Trophoblast cell (in vitro differentiated cells and primary cell): ENCODE measurements around the gene PGBD5.

Experiments used
- DNase-seq, 2 donors: peaks; one replicate each; pipeline ENCODE4 v3.0.0-alpha.2; 2016
- H2AFZ ChIP-seq: 2 replicates; pipeline ENCODE4 v1.6.1; 2013; ENCODE audit warnings: low read length, moderate library complexity, mild to moderate bottlenecking; ENCODE audit not compliant: insufficient read depth, poor library complexity
- H2AK5ac ChIP-seq: 2 replicates; pipeline ENCODE4 v1.6.1; 2013; ENCODE audit warnings: mild to moderate bottlenecking, low read length
- H2BK120ac ChIP-seq: 2 replicates; pipeline ENCODE4 v1.6.1; 2013; ENCODE audit warnings: low read length, mild to moderate bottlenecking, moderate library complexity; ENCODE audit not compliant: insufficient read depth, poor library complexity
- H2BK12ac ChIP-seq: 2 replicates; pipeline ENCODE4 v1.6.1; 2013; ENCODE audit warnings: mild to moderate bottlenecking, low read length, moderate library complexity
- H2BK5ac ChIP-seq: 2 replicates; pipeline ENCODE4 v1.6.1; 2013; ENCODE audit warnings: low read length, low read depth, moderate library complexity, mild to moderate bottlenecking; ENCODE audit not compliant: poor library complexity
- H3K14ac ChIP-seq: 2 replicates; pipeline ENCODE4 v1.6.1; 2013; ENCODE audit warnings: mild to moderate bottlenecking, low read length
- H3K18ac ChIP-seq: 2 replicates; pipeline ENCODE4 v1.6.1; 2013; ENCODE audit warnings: mild to moderate bottlenecking, low read length
- H3K23ac ChIP-seq: 2 replicates; pipeline ENCODE4 v1.6.1; 2013; ENCODE audit warnings: low read length
- H3K27ac ChIP-seq: 2 replicates; pipeline ENCODE4 v1.5.1; 2013; ENCODE audit warnings: low read depth, mild to moderate bottlenecking, inconsistent platforms, low read length, moderate library complexity
- H3K27me3 ChIP-seq: 2 replicates; pipeline ENCODE4 v1.6.1; 2013; ENCODE audit warnings: inconsistent platforms, mild to moderate bottlenecking, low read length, moderate library complexity; ENCODE audit not compliant: insufficient read depth
- H3K36me3 ChIP-seq, 2 experiments: 1 replicate in 1 of 2; 2 replicates in 1 of 2; pipeline ENCODE4 v1.6.1; 2013; ENCODE audit warnings: low read length in 2 of 2, mild to moderate bottlenecking in 2 of 2, moderate library complexity in 1 of 2; ENCODE audit not compliant: insufficient read depth in 2 of 2, control insufficient read depth in 1 of 2
- H3K4ac ChIP-seq: 2 replicates; pipeline ENCODE4 v1.6.1; 2013; ENCODE audit warnings: low read depth, mild to moderate bottlenecking, low read length, moderate library complexity
- H3K4me1 ChIP-seq, 2 experiments: 1 replicate in 1 of 2; 2 replicates in 1 of 2; pipeline ENCODE4 v1.6.1; 2013; ENCODE audit warnings: low read length in 2 of 2, mild to moderate bottlenecking in 2 of 2, moderate library complexity in 1 of 2; ENCODE audit not compliant: insufficient read depth in 2 of 2, control insufficient read depth in 1 of 2
- H3K4me2 ChIP-seq: 2 replicates; pipeline ENCODE4 v1.6.1; 2013; ENCODE audit warnings: inconsistent platforms, mild to moderate bottlenecking, low read length, moderate library complexity
- H3K4me3 ChIP-seq: 2 replicates; pipeline ENCODE4 v1.5.1; 2013; ENCODE audit warnings: mild to moderate bottlenecking, low read depth, low read length, inconsistent platforms
- H3K79me1 ChIP-seq: one replicate; pipeline ENCODE4 v1.6.1; 2013; ENCODE audit warnings: low read length
- H3K79me2 ChIP-seq: 2 replicates; pipeline ENCODE4 v1.6.1; 2013; ENCODE audit warnings: low read length, mild to moderate bottlenecking; ENCODE audit not compliant: control insufficient read depth, insufficient read depth, poor library complexity
- H3K9ac ChIP-seq: 2 replicates; pipeline ENCODE4 v1.6.1; 2013; ENCODE audit warnings: mild to moderate bottlenecking, low read length
- H3K9me3 ChIP-seq: 2 replicates; pipeline ENCODE4 v1.6.1; 2013; ENCODE audit warnings: low read depth, mild to moderate bottlenecking, control low read depth, inconsistent platforms, low read length; ENCODE audit not compliant: insufficient read depth
- H4K12ac ChIP-seq: 2 replicates; pipeline ENCODE4 v1.6.1; 2013; ENCODE audit warnings: low read depth, mild to moderate bottlenecking, low read length, moderate library complexity
- H4K8ac ChIP-seq: 2 replicates; pipeline ENCODE4 v1.6.1; 2013; ENCODE audit warnings: low read depth, mild to moderate bottlenecking, low read length, moderate library complexity
- H4K91ac ChIP-seq: one replicate; pipeline ENCODE4 v1.6.1; 2013; ENCODE audit warnings: low read depth, mild to moderate bottlenecking, low read length, moderate library complexity
- WGBS: extraction: QIAGEN DNeasy Blood & Tissue Kit; methylation state at CpG from one replicate; pipeline ENCODE4 v1.1.7; 2013; ENCODE audit warnings: missing lambda C conversion rate; ENCODE audit not compliant: insufficient read length, insufficient coverage; ENCODE audit errors: extremely low coverage; 5-methylcytosine and 5-hydroxymethylcytosine counted together

The PGBD5 gene

GRCh38 chr1:230379928-230380327 lies 46.2 kb downstream of the PGBD5 start:
- no peak overlapping the region for H3K9ac ChIP-seq
- no peak overlapping the region for H3K23ac ChIP-seq
- no peak overlapping the region for H3K4ac ChIP-seq
- no peak overlapping the region for H4K12ac ChIP-seq
- H3K4me1 ChIP-seq = peaks cover 4 to 10% of the 10 kb centered on the region in 2 experiments
- H3K4me3 ChIP-seq = no peak overlapping the region
- no peak overlapping the region for H4K91ac ChIP-seq
- no peak overlapping the region for H3K18ac ChIP-seq
- H2BK5ac ChIP-seq = no peak overlapping the region
- H3K27ac ChIP-seq = no peak overlapping the region
- H3K36me3 ChIP-seq = no peaks in the 10 kb centered on the region
- no peak overlapping the region for H3K14ac ChIP-seq
- H3K27me3 ChIP-seq = no peaks in the 10 kb centered on the region
- no CpG with 5 or more reads among the region's 1 CpG for WGBS
- H3K9me3 ChIP-seq = peaks cover 8% of the 10 kb centered on the region
- H2BK120ac ChIP-seq = no peak overlapping the region
- H2AK5ac ChIP-seq = no peak overlapping the region
- H3K4me2 ChIP-seq = no peak overlapping the region
- no peak overlapping the region for H4K8ac ChIP-seq
- no peak overlapping the region for H2AFZ ChIP-seq
- DNase-seq = no peak
- no peaks in the 10 kb centered on the region for H3K79me1 ChIP-seq
- no peak overlapping the region for H2BK12ac ChIP-seq
- no peaks in the 10 kb centered on the region for H3K79me2 ChIP-seq

- no peak overlapping the region for H2AK5ac ChIP-seq
- H3K18ac ChIP-seq = no peak overlapping the region
- DNase-seq = no peak
- H3K14ac ChIP-seq = no peak overlapping the region
- WGBS = no CpG with 5 or more reads among the region's 3 CpGs
- no peak overlapping the region for H4K91ac ChIP-seq
- H3K79me1 ChIP-seq = no peaks in the 10 kb centered on the region
- H4K8ac ChIP-seq = no peak overlapping the region
- no peaks in the 10 kb centered on the region for H3K36me3 ChIP-seq
- no peaks in the 10 kb centered on the region for H3K27me3 ChIP-seq
- peaks cover 4 to 10% of the 10 kb centered on the region in 2 experiments for H3K4me1 ChIP-seq
- H2BK12ac ChIP-seq = no peak overlapping the region
- no peak overlapping the region for H3K9ac ChIP-seq
- no peak overlapping the region for H3K4me2 ChIP-seq
- no peak overlapping the region for H2AFZ ChIP-seq
- no peak overlapping the region for H3K4ac ChIP-seq
- no peak overlapping the region for H4K12ac ChIP-seq
- no peaks in the 10 kb centered on the region for H3K79me2 ChIP-seq
- no peak overlapping the region for H2BK120ac ChIP-seq
- no peak overlapping the region for H3K4me3 ChIP-seq
- no peak overlapping the region for H3K23ac ChIP-seq
- H3K27ac ChIP-seq = no peak overlapping the region
- no peak overlapping the region for H2BK5ac ChIP-seq
- peaks cover 8% of the 10 kb centered on the region for H3K9me3 ChIP-seq
Measured at GRCh38 chr1:230379462-230379861, 46.7 kb downstream of the PGBD5 start.

GRCh38 chr1:230377851-230378250 lies 48.3 kb downstream of the PGBD5 start:
- no peak overlapping the region for H2AFZ ChIP-seq
- no peak overlapping the region for H3K27ac ChIP-seq
- no peak overlapping the region for H3K4me2 ChIP-seq
- H3K14ac ChIP-seq = no peak overlapping the region
- H2BK120ac ChIP-seq = no peak overlapping the region
- no peak overlapping the region for H2BK5ac ChIP-seq
- no peak overlapping the region for H2BK12ac ChIP-seq
- peaks cover 8% of the 10 kb centered on the region for H3K9me3 ChIP-seq
- H3K27me3 ChIP-seq = no peaks in the 10 kb centered on the region
- no peak overlapping the region for H2AK5ac ChIP-seq
- no peak overlapping the region for H4K91ac ChIP-seq
- WGBS = no CpG with 5 or more reads among the region's 2 CpGs
- H3K4ac ChIP-seq = no peak overlapping the region
- no peak overlapping the region for H3K4me3 ChIP-seq
- H3K79me1 ChIP-seq = no peaks in the 10 kb centered on the region
- H3K36me3 ChIP-seq = no peaks in the 10 kb centered on the region
- H4K12ac ChIP-seq = no peak overlapping the region
- peaks cover 4 to 10% of the 10 kb centered on the region in 2 experiments for H3K4me1 ChIP-seq
- H4K8ac ChIP-seq = no peak overlapping the region
- no peak overlapping the region for H3K23ac ChIP-seq
- H3K79me2 ChIP-seq = no peaks in the 10 kb centered on the region
- peak in 1 of 2 donors; percentile 41 for DNase-seq
- no peak overlapping the region for H3K9ac ChIP-seq
- no peak overlapping the region for H3K18ac ChIP-seq

- H3K27me3 ChIP-seq = no peaks in the 10 kb centered on the region
- H3K9ac ChIP-seq = no peak overlapping the region
- WGBS = no CpG with 5 or more reads among the region's 8 CpGs
- H2BK5ac ChIP-seq = no peak overlapping the region
- no peak overlapping the region for H3K14ac ChIP-seq
- no peak overlapping the region for H2BK12ac ChIP-seq
- no peaks in the 10 kb centered on the region for H3K79me1 ChIP-seq
- H3K4ac ChIP-seq = no peak overlapping the region
- no peaks in the 10 kb centered on the region for H3K36me3 ChIP-seq
- H3K27ac ChIP-seq = no peak overlapping the region
- peaks cover 4 to 8% of the 10 kb centered on the region in 2 experiments for H3K4me1 ChIP-seq
- no peak overlapping the region for H2BK120ac ChIP-seq
- no peak overlapping the region for H2AK5ac ChIP-seq
- no peak overlapping the region for H3K4me3 ChIP-seq
- no peak overlapping the region for H2AFZ ChIP-seq
- H3K4me2 ChIP-seq = no peak overlapping the region
- no peak overlapping the region for H4K8ac ChIP-seq
- H3K23ac ChIP-seq = no peak overlapping the region
- DNase-seq = no peak
- H4K91ac ChIP-seq = no peak overlapping the region
- H3K9me3 ChIP-seq = peaks cover 8% of the 10 kb centered on the region
- H3K79me2 ChIP-seq = no peaks in the 10 kb centered on the region
- no peak overlapping the region for H3K18ac ChIP-seq
- no peak overlapping the region for H4K12ac ChIP-seq
Measured at GRCh38 chr1:230377324-230377723, 48.8 kb downstream of the PGBD5 start.
